HG03520 (cell line): Measurements from ENCODE around the gene AFF3.

Source experiments
- ATAC-seq: cut with Tn5 transposase; IDR thresholded peaks from one replicate; pipeline ENCODE4 v1.9.1; 2021; ENCODE audit warnings: mild to moderate bottlenecking, moderate library complexity; ENCODE audit not compliant: unreplicated experiment

Gene AFF3

GRCh38 chr2:99653433-99653832 lies 489.0 kb downstream of the AFF3 start:
- no peak for ATAC-seq

DNA sequence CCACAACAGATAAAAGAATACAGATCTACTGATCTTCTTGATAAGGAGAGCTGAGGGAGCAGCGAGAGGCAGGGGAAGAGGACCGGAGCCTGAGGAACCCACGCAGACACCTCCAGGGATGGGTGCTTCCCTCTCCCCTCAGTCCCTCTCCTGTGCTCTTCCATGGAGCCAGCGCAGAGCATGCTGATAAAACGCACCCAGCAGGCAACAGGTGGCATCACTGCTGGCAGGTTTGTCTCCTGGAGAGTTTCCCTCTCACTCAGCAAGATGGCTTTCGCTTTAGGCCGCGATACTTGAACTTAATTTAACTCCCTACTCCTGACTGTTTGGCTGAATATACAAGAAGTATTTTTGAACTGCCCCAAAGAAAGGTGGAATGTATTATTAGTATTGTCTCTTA lies 489.5 kb downstream of the AFF3 start:
- no peak for ATAC-seq

- no peak for ATAC-seq
Observed at GRCh38 chr2:99651930-99652670, 490.3 kb downstream of the AFF3 start.

GRCh38 chr2:99648906-99649789 lies 493.2 kb downstream of the AFF3 start:
- no peak for ATAC-seq

DNA sequence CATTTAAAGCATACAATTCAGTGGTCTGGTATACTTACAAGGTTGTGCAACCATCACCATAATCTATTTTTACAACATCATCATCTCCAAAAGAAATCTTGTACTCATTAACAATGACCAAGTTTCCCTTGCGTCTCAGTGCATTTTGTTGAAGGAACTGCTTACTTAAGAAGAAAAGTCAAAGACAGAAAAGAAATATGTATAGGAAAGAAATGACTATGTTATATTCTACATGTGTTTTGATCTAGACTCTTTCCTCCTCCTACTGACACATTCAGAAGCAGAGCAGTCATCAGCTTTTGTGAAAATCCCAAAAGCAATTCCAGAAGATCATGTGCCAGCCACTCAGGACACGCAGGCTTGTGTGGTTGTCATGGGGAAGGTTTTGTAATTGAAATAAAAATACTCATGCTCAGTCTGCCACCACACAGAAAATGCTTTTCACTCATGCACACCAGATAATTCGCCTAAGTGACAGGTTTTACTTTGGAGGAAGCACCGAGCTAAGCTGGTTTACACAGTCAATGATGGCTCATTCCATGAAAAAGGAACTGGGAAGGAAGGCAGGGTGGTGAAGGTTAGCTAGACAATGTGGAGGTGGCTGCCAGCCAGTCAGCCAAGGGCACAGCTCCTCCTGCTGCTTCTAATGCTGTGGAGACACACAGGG lies 494.1 kb downstream of the AFF3 start:
- ATAC-seq: no peak

DNA sequence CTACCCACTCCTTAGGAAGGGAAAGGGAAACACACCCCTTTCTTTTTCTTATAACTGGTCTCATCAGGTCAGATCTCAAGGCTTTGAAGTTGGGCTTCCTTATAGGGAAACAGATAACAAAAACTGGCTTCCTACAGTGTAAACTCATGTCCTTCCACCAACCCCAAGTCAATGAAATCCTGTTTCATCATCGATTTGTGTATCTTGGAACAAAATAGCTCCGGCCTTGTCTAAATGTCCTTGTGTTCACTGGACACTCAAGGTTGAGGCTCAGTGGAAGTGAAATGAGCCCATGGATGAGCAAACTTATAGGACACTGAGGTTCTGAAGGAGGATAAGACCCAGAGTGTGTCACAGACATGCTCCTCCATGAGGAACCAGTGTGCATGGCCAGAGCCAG lies 496.4 kb downstream of the AFF3 start:
- ATAC-seq: no peak

DNA sequence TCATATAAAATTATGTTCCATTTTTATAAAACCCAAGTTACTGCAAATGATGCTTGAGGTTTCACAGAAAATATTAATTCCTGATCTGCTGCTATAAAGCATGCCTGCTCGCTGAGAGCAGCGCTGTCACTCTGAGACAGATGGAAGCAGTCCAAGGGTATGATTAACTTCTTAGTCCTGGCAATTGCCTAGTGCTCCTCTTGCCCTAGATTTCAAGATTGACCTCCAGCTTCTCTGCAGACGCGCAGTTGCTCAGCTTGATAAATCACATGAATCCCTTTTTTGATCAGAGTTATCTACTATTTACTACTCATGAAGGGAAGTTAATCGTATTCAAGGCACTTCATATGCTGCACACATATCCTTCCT lies 498.0 kb downstream of the AFF3 start:
- ATAC-seq: no peak

DNA sequence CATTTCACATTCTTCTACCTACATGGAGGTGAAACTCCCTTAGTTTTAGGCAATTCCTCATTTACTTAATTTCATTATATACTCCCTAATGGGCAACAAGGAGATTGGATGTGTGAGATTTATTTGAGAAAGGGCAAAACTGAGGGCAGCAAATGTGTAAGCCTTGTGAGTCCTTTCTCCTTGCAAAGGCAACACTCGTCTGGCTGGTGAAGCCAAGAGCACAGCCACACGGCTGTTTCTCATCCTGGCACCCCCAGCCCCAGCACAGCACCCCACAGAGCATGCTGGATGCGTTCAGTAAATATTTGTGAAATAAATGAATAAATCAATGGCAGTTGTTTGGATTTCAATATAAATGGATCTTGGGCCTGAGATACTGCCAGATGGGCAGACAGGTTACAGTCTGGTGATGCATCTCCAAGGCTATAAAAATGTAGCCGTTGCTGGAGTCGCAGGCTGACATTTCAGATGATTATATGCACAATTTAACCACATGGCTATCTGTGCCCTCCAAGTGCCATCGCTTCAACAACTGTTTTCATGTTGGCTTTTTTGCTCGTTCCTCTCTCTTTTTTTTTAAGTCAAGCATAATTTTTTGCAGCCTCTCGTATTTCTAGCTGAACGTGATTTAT lies 498.5 kb downstream of the AFF3 start:
- ATAC-seq: no peak

DNA sequence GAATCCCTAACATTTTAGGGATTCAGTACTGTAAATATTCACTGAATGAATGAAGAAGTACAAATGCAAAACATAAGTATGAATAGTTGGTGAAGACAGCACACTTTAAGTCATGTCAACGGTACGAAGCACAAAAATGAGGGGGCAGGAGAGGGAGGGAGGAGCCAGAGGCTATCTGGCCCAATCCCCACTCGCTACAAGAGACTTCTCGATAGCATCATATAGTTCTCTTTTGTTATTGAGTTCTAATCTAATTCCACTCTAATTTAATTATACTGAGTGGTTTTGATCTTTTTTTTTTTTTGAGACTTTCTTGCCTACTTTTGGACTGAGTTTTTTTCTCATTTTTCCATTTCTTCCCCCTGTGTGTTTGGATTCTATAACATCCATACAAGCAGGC lies 500.4 kb downstream of the AFF3 start:
- ATAC-seq: no peak

DNA sequence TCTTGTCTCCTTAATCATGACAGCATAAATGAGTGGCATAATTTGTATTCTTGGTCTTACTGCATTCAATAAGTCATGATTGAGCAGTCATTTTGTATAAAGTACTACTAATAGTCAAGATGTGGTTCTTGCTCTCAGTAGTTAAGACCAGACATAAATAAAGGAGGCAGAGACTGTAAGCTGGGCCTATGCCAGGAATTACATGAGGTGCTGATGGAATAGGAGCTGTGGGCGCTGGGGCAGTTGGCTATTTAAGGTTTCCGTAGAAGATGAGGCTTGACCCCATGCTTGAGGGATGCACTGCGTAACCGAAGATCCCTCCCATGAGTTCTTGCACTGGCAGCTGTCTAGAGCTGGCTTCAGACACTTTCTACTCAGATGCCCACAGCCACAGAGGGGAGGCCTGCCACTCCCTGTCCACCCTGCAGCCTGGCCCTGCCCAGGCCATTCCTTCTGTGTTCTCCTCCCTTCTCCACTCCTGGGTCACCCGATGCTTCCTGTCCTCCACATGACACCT lies 501.7 kb downstream of the AFF3 start:
- ATAC-seq: no peak

GRCh38 chr2:99638791-99639190 lies 503.6 kb downstream of the AFF3 start:
- no peak for ATAC-seq

- no peak for ATAC-seq
Observed at GRCh38 chr2:99637159-99637697, 505.2 kb downstream of the AFF3 start.

DNA sequence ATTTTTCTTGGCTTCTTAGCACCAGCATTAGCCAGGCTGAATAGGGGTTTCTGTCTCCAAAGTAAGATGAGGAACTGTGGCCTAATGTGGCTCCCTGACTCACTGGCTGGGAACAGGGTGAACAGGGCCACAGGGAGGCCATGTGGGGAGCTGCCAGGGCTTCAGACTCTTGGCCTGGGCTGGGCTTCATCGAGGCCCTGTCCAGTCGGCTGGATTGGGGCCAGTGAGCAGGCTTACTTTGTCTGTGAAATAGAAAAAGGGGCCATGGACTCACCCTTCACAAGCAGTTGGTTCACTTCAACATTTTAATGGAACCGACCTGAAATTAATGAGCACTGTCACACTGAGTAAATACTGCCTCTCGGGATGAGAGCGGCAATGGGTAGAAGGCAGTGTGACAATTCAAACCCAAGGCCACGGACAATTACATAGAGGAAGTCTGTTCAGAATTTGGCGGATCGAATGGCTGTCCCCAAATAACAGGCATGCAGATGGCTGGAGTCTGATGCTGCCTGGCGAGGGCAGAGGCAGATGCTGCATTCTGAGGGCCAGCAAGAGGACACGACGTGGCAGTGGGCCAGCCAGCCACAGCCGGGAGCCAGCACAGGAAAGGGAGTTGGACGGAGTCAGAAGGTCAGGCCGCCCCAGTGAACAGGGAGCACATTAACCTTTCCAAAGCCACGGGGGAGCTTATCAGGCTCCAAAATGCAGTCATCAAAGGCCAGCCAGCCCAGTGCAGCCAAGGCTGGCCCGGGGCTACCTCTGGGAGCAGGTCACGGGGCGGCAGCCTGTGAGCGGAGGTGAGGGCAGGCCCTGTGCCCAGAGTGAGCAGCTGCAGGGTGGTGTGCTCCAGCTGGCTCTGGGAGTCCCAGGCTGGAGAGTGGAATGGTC lies 506.0 kb downstream of the AFF3 start:
- no peak for ATAC-seq

DNA sequence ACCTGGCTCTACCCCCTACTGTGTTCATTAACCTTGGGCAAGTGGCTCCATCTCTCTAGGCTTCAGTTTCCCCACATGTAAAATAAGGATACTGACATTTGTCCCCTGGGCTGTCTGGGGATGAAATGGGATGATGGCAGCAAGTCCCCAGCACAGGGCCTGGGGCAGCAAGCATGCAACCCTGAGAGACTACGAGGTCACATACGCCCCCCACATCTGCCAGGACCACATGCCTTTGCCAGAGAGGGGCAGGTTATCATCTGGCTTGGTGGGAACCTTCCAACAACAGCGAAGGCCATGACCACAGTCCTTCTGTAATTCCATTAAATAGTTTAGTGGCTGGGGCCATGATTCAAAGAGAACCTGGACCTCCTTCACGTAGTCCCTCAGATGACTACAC lies 506.7 kb downstream of the AFF3 start:
- no peak for ATAC-seq

GRCh38 chr2:99634234-99634633 lies 508.2 kb downstream of the AFF3 start:
- no peak for ATAC-seq

DNA sequence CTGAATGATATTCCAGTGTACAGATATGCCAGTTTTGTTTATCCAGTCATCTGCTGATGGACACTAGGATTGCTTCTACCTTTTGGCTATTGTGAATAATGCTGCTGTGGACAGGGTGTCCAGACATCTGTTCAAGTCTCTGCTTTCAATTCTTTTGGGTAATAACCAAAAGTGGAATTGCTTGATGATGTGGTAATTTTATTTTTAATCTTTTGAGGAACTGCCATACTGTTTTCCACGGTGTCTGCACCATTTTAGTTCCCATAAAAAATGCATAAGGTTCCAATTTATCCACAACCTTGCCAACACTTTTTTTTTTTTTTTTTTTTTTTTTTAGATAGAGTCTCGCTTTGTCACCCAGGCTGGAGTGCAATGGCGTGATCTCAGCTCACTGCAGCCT lies 510.7 kb downstream of the AFF3 start:
- ATAC-seq: no peak

- ATAC-seq: no peak
Observed at GRCh38 chr2:99629320-99629719, 513.1 kb downstream of the AFF3 start.

DNA sequence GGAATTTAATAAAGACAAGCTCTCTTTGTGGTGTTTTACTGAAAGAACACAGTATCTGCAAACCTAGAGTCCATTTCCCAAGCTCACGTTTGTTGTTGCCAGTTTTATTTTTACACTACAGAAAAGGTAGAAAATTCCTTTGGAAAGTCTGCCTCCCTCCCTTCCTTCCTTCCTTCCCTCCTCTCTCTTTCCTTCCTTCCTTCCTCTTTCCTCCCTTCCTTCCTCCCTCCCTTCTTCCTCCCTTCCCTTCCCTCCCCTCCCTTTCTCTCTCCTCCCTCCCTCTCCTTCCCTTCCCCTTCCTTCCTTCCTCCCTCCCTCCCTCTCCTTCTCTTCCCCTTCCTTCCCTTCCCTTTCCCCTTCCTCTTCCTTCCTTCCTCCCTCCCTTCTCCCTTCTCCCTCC lies 516.2 kb downstream of the AFF3 start:
- no peak for ATAC-seq

DNA sequence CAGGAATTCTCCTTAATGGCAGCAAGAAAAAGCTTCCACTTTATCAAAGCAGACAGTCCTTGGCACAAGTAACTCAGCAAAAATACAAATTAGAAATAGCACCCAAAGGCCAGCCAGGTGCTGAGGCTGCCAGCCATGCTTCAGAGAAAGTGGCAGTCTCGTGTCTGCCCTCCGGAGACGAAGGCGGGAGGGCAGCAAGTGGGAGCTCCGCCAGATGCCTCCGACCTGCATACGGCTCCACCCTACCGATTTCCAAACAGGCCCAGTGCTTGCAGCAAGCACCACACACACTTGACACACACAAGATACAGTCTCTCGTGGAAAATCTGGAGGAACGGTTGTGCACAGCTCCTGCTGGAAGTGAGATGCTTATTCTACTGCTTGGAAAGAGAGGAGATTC lies 517.7 kb downstream of the AFF3 start:
- no peak for ATAC-seq

DNA sequence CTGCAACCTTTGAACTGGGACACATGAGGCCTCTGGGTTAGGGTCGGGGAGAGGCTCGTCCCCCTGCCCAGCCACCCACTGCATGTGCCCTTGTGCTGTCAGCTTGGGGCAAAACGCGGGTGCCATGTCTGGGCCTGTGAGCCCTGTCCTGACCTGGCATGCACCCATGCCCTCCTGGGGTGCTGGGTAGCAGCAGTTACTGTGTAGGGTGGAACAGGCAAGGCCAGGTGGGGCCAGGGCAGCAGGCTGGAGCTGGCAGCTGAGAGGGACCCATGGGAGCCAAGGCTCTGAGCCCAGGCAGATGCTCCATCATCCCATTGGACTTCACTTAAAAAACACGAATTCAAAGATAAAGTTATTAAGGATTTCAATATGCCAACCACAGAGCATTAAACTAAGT lies 518.8 kb downstream of the AFF3 start:
- ATAC-seq: no peak
